GM19043 (cell line): Measurements from ENCODE around the gene F8A1.
"Not testable (repeated sequence)": the region's sequence is repeated elsewhere in the genome, so short reads cannot be mapped to it uniquely, and the experiment has no call there.

Experiments used
- ATAC-seq: cut with Tn5 transposase; IDR thresholded peaks from one replicate; pipeline ENCODE4 v1.9.1; 2021; ENCODE audit warnings: low read depth; ENCODE audit not compliant: unreplicated experiment

The F8A1 gene

GRCh38 chrX:154886069-154886788, at the start of gene F8A1:
Gene F8A1, plus strand, starts transcription at chrX:154886355. Its CDS starts 20 bp downstream, at chrX:154886375.
- ATAC-seq, result peak; percentile 65

GRCh38 chrX:154840856-154841255, 45.3 kb upstream of the F8A1 start:
- no peak for ATAC-seq

- no peak for ATAC-seq
These were observed 35.1 kb upstream of the F8A1 start for GRCh38 chrX:154850957-154851611.

- no peak for ATAC-seq
These were observed 30.9 kb upstream of the F8A1 start for GRCh38 chrX:154855256-154855655.

DNA sequence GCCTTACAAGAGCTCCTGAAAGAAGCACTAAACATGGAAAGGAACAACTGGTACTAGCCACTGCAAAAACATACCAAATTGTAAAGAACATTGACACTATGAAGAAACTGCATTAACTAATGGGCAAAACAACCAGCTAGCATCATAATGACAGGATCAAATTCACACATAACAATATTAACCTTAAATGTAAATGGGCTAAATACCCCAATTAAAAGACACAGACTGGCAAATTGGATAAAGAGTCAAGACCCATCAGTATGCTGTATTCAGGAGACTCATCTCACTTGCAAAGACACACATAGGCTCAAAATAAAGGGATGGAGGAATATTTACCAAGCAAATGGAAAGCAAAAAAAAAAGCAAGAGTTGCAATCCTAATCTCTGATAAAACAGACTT, 17.6 kb upstream of the F8A1 start:
- ATAC-seq, result not testable (repeated sequence)

- no peak for ATAC-seq
These were observed 12.8 kb upstream of the F8A1 start for GRCh38 chrX:154873329-154873728.

GRCh38 chrX:154884069-154884468, 2.1 kb upstream of the F8A1 start:
- not testable (repeated sequence) for ATAC-seq

DNA sequence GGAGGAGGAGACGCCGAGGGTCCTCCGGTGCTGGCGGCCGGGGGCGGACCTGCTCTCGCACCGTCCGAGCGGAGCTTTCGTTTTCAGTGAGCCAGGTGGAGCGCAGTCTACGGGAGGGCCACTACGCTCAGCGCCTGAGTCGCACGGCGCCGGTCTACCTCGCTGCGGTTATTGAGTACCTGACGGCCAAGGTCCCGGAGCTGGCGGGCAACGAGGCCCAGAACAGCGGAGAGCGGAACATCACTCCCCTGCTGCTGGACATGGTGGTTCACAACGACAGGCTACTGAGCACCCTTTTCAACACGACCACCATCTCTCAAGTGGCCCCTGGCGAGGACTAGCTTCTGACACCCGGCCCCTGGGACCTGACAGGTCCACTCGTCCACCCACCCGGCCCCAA, 1.1 kb upstream of the F8A1 start:
- ATAC-seq, result not testable (repeated sequence)

- ATAC-seq, result not testable (repeated sequence)
These were observed 606 bp upstream of the F8A1 start for GRCh38 chrX:154885549-154885948.

DNA sequence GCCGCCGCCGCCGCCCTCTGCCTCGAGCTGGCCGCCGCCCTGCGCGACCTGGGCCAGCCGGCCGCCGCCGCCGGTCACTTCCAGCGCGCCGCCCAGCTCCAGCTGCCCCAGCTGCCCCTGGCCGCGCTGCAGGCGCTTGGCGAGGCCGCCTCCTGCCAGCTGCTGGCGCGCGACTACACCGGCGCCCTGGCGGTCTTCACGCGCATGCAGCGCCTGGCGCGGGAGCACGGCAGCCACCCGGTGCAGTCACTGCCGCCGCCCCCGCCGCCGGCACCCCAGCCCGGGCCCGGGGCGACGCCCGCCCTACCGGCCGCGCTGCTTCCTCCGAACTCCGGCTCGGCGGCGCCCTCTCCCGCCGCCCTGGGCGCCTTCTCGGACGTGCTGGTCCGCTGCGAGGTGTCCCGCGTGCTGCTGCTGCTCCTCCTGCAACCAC, 650 bp downstream of the F8A1 start:
- peak; percentile 50 for ATAC-seq

- no peak for ATAC-seq
These were observed 5.0 kb downstream of the F8A1 start for GRCh38 chrX:154890990-154891639.

DNA sequence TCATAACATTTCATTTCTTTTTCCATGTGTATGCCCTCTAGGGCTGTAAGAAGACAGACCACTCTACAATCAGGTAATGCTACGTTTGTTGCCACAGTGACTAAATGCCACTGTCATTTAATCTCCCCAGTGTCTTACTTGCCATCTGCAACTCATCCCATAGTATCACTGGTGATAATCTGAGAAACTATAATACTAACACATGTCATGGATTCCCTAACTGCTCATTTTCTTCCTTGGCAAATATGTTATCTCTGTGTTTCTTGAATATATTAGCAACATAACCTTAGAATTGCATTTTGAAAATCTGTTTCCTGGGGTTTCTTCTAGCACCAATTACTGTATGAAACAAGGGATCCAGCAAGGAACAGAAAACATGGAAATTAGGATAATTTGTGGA, 6.1 kb downstream of the F8A1 start:
- ATAC-seq, result no peak

DNA sequence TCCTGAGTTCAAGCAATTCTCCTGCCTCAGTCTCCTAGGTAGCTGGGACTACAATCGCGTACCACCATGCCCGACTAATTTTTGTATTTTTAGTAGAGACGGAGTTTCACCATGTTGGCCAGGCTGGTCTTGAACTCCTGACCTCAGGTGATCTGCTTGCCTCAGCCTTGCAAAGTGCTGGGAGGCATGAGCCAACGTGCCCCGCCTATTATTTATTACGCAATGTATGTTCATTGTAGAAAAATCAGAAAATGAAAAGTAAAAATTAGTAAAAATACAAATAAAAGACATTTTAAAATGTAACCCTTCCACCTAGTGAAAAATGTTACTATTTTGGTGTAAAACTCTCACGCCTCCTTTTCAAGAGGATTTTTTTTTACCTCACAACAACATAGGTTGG, 14.2 kb downstream of the F8A1 start:
- no peak for ATAC-seq

- ATAC-seq, result no peak
These were observed 16.3 kb downstream of the F8A1 start for GRCh38 chrX:154902408-154902807.

- ATAC-seq, result no peak
These were observed 22.7 kb downstream of the F8A1 start for GRCh38 chrX:154908821-154909220.

DNA sequence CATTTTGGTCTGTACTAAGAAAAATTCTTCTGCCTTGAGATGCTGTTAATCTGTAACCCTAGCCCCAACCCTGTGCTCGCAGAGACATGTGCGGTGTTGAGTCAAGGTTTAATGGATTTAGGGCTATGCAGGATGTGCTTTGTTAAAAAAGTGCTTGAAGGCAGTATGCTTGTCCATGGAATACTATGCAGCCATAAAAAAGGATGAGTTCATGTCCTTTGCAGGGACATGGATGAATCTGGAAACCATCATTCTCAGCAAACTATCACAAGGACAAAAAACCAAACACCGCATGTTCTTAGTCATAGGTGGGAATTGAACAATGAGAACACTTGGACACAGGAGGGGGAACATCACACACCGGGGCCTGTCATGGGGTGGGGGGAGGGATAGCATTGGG, 23.9 kb downstream of the F8A1 start:
- ATAC-seq, result not testable (repeated sequence)

DNA sequence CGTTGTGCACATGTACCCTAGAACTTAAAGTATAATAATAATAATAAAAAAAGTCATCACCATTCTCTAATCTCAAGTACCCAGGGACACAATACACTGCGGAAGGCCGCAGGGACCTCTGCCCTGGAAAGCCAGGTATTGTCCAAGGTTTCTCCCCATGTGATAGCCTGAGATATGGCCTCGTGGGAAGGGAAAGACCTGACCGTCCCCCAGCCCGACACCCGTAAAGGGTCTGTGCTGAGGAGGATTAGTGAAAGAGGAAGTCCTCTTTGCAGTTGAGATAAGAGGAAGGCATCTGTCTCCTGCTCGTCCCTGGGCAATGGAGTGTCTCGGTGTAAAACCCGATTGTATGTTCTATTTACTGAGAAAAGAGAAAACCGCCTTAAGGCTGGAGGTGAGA, 24.4 kb downstream of the F8A1 start:
- ATAC-seq, result not testable (repeated sequence)

DNA sequence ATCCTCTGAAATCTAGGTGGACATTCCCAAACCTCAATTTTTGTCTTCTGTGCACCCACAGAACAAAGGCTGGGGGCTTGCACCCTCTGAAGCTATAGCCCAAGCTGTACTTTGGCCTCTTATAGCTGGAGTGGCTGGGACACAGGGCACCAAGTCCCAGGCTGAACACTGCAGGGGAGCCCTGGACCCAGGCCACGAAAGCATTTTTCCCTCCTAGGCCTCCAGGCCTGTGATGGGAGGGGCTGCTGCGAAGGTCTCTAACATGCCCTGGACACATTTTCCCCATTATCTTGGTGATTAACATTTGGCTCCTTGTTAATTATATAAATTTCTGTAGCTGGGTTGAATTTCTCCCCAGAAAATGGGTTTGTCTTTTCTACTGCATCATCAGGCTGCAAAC, 27.9 kb downstream of the F8A1 start:
- no peak for ATAC-seq

- no peak for ATAC-seq
These were observed 31.9 kb downstream of the F8A1 start for GRCh38 chrX:154918060-154918483.

DNA sequence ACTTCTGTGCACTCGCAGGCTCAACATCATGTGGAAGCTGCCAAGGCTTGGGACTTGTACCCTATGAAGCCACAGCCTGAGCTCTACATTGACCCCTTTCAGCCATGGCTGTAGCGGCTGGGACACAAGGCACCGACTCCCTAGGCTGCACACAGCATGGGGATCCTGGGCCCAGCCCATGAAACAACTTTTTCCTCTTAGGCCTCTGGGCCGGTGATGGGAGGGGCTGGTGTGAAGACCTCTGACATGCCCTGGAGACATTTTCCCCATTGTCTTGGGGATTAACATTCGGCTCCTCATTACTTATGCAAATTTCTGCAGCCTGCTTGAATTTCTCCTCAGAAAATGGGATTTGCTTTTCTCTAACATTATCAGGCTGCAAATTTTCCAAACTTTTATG, 38.6 kb downstream of the F8A1 start:
- ATAC-seq, result not testable (repeated sequence)
